Left ventricle myocardium superior (tissue), 1 donor: ENCODE data around the gene RBM20. TPM values are rescaled to one million over a fixed set of nuclear protein-coding genes. Genes with fewer than 3 reads are reported as not detected.

Experiments
- ATAC-seq: fragments of 200-7000 bp; cut with Tn5 transposase; one replicate; pipeline ENCODE4 v1.9.1; 2020; ENCODE audit warnings: mild to moderate bottlenecking, moderate library complexity
- DNase-seq: peaks from one replicate; pipeline ENCODE4 v3.0.0-alpha.2; 2020
- intact Hi-C: fragments of 100-400 bp; cut with micrococcal nuclease; formaldehyde crosslinking; loops from one replicate; pipeline ENCODE4 v1.11.0; 2022
- total RNA-seq: library from RNA; stranded (reverse); fragmentation: NEBNext Ultra II Directional; extraction: Animal tissue kit (Norgen Biotek cat#: 25700); gene quantifications from one replicate; pipeline ENCODE4 v1.2.1, GENCODE V29; 2021
- donor health status: DM: no; HTN: yes; CAD: no; lungs with severe emphysema.

RBM20 gene
- total RNA-seq, 1 donor from 2014 or later = 114 TPM

DNA sequence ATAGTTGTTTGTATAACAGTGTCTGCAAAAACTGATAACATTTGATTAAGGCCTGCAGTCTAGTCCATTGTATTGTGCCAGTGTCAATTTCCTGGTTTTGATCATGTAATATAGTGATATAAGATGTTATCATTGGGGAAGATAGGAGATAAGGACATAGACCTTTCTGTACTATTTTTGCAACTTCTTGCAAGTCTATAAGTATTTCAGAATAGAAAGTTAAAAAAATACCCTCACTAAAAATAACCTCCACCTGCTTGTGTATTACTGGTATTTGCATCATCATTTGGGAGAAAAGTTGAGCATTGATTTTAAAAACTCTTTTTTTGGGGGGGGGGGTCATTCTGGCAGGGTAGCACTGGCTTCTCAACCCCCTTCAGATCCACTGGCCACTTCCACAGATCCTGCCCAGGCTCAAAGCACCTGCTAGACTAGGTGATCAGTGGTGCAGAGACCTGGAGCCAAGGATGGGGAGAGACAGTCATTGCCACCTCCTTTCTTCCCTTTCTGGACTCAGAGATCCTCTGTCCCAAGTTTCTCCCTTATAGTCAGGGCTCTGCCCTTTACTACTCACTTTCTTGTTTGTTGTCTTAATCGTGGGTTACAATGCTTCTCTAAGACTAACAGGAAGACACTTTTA, 103.0 kb downstream of the RBM20 start:
- DNase-seq = no peak
- intact Hi-C loops = loop anchor here (5.0 kb wide), 1 partner anchor 145 kb away; no protein-coding TSS in a partner anchor
- no peak for ATAC-seq

DNA sequence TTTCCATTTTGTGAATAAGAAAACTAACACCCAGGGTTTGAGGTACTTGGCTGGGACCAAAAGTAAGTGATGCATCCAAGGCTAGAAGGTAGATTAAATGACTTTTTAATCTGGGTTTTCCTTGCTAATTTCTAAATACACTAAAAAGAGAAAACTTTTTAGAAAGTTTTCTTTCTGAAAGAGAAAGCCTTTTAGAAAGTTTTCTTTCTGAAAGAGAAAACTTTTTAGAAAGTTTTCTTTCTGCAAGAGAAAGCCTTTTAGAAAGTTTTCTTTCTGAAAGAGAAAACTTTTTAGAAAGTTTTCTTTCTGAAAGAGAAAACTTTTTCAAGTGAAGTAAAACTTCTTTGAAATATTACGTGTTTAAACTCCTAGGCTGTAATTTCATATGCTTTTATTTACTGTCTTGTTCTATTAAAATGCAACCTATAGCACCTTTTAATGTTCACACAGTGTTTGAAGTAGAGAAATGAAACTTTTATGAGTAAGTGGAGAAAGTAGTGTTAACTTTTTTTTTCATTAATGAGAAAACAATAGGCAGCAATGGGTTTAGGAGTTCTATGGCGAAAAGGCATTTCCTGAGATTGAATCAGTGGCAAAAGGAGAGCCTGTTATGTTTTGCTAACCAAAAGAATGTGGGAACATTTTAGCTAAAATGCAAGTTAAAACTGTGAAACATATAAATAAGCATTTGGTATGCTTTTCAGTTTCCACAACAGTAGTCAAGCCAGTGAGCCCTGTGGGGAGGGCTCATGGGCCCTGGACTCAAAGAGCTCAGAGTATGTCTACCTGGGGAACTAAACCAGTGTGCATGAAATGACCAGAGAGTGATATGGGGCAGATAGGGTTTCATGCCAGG, 103.7 kb downstream of the RBM20 start:
- no peak for ATAC-seq
- DNase-seq = no peak
- intact Hi-C loops = loop anchor here (5.0 kb wide), 1 partner anchor 144 kb away; no protein-coding TSS in a partner anchor

DNA sequence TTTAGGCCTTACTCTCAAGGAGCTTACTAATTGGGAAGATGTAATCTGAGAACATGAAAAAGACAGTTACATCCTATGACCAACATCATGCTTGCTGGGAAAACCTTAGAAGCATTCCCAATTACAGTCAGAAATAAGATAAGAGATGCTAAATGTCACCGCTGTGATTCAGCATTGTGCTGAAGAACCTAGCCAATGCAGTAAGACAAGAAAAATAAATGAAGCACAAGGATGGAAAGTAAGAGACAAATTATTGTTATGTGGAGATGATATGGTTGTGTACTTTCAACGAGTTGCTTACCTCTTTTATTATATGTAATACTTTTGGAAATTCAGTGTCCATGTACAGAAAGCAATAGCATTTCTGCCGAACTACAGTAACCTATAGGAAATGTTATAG, 104.8 kb downstream of the RBM20 start:
- ATAC-seq = no peak

DNA sequence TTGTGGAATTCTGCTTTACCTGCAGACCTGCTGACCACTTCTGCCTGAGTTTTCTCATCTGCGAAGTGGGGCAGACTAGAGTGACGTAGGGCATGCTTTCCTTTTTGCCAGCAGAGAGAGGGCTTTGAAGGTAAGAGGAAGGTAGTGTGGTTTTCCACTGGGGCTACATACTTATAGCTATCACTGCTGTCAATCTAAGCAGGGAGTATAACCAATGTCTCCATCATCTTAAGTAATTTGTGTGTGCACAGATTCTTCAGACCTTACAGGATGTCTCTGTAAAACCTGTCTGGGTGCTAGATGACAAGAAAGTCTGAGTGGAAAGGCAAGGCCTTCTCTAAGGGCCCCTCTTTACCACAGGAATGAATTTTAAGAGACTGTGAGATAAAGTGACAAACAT, 106.8 kb downstream of the RBM20 start:
- intact Hi-C loops = no loop called here
- ATAC-seq (no peak), DNase-seq (no peak)

More for the DNA sequence above, 104.8 kb downstream of the RBM20 start:
- intact Hi-C loops = loop anchor here (5.0 kb wide), 1 partner anchor 143 kb away; no protein-coding TSS in a partner anchor
- DNase-seq = no peak

DNA sequence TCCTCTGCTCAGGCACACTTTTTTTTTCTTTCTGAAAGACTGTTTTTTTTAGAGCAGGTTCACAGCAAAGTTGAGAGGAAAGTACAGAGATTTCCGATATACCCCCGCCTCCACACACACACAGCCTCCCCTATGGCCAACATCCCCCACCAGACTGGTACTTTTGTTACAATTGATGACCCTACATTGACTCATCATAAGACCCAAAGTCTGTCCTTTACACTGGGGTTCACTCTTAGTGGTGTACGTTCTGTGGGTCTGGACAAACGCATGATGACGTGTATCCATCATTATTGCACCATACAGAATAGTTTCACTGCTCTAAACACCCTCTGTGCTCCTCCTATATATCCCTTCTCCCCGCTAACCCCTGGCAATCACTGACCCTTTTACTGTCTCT, 107.7 kb downstream of the RBM20 start:
- intact Hi-C loops = no loop called here
- ATAC-seq (no peak), DNase-seq (no peak)

DNA sequence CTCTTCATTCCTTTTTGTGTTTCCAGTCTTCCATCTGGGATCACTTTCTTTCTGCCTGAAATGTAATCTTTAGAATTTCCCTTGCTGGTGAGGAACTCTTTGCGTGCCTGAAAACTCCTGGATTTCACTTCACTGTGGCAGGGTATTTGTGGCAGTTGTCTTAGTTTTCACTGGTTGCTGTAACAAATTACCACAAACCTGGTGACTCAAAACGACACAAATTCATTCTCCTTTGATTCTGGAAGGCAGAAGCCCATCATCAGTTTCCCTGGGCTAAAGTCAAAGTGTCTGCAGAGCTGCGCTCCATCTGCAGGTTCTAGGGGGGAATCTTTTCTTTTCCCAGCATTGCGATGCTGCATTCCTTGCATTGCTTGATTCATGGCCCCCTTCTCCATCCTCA, 109.3 kb downstream of the RBM20 start:
- ATAC-seq = no peak
- intact Hi-C loops = no loop called here
- DNase-seq = no peak

DNA sequence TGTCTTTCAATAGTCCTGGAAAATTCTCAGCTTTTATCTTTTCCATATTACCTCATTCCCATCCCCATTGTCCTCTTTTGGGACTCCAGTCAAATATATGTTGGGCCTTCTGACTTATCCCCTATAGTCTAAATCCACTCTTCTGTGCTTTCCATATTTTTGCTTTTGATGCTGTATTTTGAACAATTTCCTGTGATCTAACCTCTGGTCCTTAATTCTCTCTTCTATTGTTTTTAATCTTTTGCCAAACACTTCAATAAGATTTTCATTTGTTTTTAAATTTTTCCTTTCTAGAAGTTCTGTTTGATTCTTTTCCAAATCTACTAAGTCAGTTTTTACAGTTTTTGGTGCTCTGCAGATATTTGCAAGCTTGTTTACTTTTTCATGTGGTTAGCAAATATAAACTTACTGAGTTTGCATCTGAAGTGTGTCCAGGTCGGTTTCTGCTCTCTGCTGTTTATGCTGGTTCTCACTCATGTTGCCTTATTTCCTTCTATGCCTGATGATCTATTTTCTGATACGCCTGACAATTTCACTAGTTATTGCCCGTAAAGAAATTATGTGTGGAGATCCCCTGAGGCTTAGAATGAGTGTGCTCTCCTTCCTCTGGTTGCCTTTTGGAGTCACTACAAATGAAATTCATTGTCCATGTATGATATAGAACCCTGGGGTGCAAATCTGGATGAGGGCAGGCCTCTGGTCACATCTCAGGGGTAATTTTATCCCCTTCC, 110.4 kb downstream of the RBM20 start:
- intact Hi-C loops = no loop called here
- ATAC-seq = no peak
- no peak for DNase-seq

DNA sequence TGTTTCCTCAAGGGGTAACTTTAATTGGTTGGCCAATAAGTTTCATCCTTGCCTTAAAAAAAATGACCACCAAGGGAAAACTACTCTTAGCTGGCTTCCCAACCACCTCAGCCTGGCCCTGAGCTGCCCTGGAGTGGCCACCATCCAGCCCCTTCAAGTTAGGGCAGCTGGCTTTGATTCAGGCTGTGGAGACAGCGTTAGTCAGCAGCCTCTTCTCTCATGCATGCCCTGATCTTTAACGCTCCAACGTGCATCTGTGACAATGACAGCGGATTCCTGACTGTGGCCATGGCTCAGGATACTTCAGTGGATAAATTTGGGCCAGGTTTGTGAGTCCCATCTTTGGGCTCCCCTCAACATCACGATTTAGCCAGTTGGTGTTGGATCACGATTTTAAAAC, 111.6 kb downstream of the RBM20 start:
- intact Hi-C loops = no loop called here
- ATAC-seq = peak; percentile 69
- peak; percentile 36 for DNase-seq

DNA sequence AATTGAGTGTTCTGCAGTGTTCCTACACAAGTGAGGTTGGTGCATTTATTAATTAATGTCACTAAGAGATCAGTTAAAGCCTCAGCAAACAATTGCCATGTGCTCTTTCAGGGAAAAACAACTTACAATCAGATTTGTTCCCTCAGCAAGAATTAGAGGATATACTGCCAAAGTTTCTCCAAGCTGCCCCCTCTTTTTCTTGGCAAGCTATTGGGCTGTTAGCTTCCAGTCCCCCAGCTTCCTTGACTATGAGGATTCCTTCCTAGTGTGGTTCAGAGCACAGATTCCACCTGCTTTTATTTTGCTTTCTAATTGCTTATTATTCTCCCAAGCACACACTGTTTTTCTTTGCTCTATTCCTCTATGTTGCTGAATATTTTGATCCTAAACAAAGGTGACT, 112.7 kb downstream of the RBM20 start:
- intact Hi-C loops = no loop called here
- no peak for ATAC-seq

DNA sequence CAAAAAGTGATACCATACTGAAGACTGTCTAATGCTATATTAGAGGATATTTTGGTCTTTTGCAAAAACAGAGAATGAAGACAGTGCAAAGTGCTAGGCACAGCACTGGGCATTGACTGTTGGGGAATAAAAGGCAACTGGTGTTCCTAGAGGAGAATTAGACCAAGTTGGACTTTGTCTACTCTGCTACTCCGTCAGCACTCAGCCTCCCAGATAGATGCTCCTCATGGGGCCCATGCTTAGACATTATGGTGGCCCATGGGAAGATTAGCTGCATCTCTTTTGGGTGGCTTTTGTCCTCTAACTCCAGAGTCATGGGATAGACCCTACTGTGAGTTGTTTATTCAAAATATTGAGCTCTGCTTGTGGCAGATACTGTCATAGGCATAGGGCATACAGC, 113.5 kb downstream of the RBM20 start:
- DNase-seq (no peak), ATAC-seq (no peak)
- intact Hi-C loops = no loop called here

More for the DNA sequence above, 112.7 kb downstream of the RBM20 start:
- DNase-seq = no peak

DNA sequence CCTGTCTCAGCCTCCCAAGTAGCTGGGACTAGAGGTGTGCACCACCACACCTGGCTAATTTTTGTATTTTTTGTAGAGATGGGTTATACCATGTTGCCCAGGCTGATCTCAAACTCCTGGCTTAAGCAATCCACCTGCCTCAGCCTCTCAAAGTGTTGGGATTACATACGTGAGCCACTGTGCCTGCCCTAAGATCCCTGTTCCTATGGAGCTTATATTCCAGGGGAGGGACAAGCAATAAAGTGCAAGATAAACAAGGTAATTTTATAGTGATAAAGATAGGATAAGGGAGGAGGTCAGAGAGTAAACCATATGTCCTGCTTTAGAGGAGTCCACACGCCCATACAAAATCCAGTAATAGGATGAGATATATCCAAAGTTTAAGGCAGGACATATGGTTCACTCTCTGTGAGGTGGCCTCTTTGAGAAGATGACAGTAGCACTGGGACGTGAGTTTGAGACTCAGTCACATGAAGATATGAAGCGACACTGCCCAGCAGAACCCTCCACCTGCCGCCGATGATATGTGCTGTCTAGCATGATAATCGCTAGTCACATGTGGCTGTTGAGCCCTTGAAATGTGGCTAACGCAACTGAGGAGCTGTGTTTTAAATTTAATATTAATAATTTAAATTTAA, 114.1 kb downstream of the RBM20 start:
- intact Hi-C loops = no loop called here
- ATAC-seq (no peak), DNase-seq (no peak)

DNA sequence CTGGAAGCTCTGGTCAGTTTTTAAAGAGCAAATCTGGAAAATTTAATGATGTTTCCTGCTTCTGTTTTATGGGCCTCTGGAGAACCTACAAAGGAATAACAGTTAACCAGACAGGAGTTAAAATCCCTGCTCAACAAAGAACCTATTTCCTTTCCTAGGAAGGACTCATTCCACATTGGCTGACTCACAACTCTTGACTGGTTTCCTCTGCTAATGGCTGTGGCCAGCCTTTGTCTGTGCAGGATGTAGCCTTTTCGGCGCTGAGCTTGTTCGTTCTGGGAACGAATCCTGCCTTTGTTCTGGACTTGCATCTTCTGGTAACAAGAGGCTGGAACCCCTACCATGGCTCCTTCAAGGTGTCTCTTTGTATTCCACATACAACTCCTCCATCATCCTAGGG, 114.8 kb downstream of the RBM20 start:
- intact Hi-C loops = no loop called here
- ATAC-seq (peak; percentile 2), DNase-seq (no peak)

DNA sequence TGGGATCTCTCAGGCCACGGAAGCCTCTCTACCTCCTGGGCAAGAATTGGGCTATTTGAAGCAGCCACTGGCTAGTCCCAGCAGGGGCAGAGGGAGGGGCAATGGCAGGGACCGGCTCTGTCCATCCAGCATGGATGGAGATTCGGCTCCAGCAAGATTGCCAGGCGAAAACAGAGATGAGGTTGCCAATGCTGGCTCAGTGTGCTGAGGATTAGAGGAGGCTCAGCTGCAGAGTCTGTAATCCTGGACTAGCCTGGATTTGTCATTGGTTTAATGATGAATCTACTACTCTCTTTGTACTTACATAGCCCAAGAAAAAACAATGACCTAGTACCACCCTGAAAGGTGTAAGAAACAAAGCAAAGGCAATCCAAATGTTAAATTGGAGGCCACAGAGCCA, 115.4 kb downstream of the RBM20 start:
- no peak for ATAC-seq
- intact Hi-C loops = no loop called here
- DNase-seq = no peak

DNA sequence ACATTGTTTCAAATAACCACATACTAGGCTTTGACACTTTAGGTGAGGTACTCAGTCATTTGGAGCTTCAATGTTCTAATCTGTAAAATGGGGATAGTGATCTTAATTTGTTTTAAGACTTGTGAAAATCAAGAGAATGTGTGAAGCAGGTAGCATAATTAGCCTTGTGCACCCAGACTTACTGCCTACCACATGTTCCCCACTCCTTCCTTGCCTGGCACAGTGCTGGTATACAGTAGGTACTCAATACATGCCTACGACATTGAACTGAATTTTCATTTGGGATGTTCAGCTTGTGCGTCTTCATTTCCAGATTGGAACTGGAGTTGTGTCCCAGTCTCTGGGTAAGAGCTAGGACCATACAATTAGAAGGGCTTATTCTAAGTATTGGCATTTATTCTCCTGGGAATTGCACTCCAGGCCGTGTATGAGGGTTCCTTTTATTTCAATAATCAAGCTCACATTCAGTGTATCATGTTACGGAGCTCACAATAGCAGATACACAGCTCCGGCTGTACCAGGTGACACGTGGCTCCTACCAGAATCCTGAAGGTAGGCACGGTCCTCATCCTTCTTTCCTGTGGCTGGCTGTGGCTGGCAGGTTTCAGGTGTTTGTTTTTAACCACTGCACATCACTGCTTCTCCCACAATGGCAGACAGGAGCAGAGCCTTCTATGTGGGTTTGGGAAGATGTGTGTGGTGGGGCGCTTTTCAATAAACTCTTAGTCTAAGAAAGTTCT, 118.1 kb downstream of the RBM20 start:
- no peak for ATAC-seq
- no peak for DNase-seq
- intact Hi-C loops = no loop called here

DNA sequence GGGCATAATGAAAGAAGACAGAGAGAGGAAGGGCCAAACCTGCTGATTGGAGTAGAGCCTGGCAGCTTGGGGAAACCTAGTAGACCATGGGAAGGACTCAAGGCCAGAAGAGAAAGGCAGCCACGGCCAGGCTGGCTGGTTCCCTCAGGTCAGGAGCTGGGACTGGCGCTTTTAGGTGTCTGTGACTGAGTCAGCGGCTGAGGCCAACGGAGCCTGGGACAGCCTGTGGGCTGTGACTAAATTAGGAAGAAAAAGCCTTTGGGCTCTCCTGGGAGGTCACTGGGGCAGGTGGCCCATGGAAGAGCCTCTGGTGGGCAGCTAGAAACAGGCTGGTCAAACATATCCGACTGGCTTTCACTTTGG, 118.7 kb downstream of the RBM20 start:
- intact Hi-C loops = no loop called here
- DNase-seq = peak; percentile 73
- ATAC-seq = peak; percentile 54

DNA sequence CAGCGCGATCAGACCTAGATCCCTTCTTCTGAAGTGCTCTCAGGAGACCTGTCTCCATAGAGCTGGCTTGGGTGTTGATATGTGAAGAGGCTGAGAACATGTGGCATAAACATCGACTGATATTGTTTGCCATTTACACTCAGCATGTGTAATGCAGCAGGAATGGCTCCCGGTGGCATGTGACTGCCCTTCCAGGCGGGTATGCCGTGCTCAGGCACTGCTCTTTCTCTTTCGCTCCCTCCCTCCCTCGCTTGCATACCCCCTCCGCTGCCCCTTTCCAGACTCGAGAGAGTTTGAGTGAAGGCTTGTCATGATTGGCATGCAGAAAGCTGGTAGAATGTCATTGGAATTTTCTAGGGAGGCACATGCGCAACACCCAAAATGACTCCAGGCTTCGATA, 120.2 kb downstream of the RBM20 start:
- intact Hi-C loops = no loop called here
- DNase-seq (peak; percentile 82), ATAC-seq (peak; percentile 88)

DNA sequence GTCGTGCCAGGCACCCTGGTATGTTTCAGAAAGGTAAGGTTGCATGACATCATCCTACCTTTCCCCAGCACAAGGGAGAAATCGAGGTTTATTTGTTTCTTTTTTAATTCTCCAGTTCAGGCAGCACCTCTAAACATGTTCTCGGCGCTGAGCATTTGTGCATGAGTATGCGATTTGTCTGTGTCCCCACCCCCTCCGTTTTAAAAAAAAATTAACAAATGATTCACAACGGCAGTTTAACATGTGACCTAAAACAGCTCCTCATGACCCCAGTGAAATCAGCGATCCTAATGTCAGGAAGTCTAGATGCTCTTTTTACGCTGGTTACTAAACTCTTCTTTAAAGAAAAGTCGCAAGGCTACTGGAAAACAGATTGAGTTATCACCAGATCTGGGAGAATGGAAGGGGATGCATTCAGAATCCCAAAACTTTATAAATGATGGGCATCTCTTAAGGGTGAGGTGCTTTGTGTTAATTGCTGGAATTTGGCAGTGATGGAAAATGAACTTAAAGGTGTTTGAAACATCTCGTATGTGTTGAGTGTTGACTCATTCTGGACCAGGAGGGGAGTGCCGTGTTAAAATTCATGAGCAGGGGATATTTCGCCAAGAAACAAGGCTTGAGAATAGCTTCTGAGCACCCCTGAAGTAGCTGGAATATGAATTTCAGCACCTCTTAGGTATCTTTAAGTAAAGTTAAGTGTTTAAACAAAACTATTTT, 120.8 kb downstream of the RBM20 start:
- peak; percentile 25 for ATAC-seq
- intact Hi-C loops = no loop called here

More for the DNA sequence above, 120.8 kb downstream of the RBM20 start:
- DNase-seq = no peak
